NCI-H128 (cell line): ENCODE results near the gene SART1.
"Not testable (repeated sequence)": the region's sequence is repeated elsewhere in the genome, so short reads cannot be mapped to it uniquely, and the experiment has no call there.

Source experiments
- DNase-seq: peaks from one replicate; lab custom pipeline; 2025; ENCODE audit not compliant: unreplicated experiment; lab: John Stamatoyannopoulos, UW

SART1 gene

GRCh38 chr11:65987336-65987735 is 25.8 kb downstream of the SART1 start:
- DNase-seq: no peak

GRCh38 chr11:65988791-65989592 is 27.5 kb downstream of the SART1 start:
- DNase-seq: peak; percentile 75

- no peak for DNase-seq
These were observed 30.5 kb downstream of the SART1 start for GRCh38 chr11:65992056-65992455.

GRCh38 chr11:65997286-65997685 is 35.8 kb downstream of the SART1 start:
- DNase-seq: no peak

GRCh38 chr11:66001942-66002647 is 40.6 kb downstream of the SART1 start, which contains the start of the genes BANF1 and EIF1AD:
BANF1 (plus strand) TSS chr11:66002503; CDS start chr11:66003251, 748 bp downstream.
EIF1AD (minus strand) TSS chr11:66002157; CDS start chr11:66000389, 1,768 bp downstream.
- peak; percentile 89 for DNase-seq

GRCh38 chr11:66002648-66003225 is 41.2 kb downstream of the SART1 start:
- DNase-seq: no peak

- DNase-seq: no peak
These were observed 41.8 kb downstream of the SART1 start for GRCh38 chr11:66003291-66003690.

- DNase-seq: no peak
These were observed 42.7 kb downstream of the SART1 start for GRCh38 chr11:66004186-66004585.

GRCh38 chr11:66006134-66006890 is 44.8 kb downstream of the SART1 start:
- DNase-seq: no peak

- DNase-seq: no peak
These were observed 45.3 kb downstream of the SART1 start for GRCh38 chr11:66006891-66007176.

GRCh38 chr11:66007201-66007634 is 45.7 kb downstream of the SART1 start:
- DNase-seq: no peak

GRCh38 chr11:66008095-66008467 is 46.5 kb downstream of the SART1 start:
- DNase-seq: no peak

GRCh38 chr11:66008468-66009101 is 47.1 kb downstream of the SART1 start:
- no peak for DNase-seq

GRCh38 chr11:66010036-66010435 is 48.5 kb downstream of the SART1 start:
- not testable (repeated sequence) for DNase-seq

GRCh38 chr11:66011239-66011784 is 49.8 kb downstream of the SART1 start:
- DNase-seq: no peak

- DNase-seq: no peak
These were observed 50.3 kb downstream of the SART1 start, which contains the start of gene CST6 for GRCh38 chr11:66011785-66012303. CST6 (plus strand) TSS chr11:66012008; CDS start chr11:66012045, 37 bp downstream.

- DNase-seq: no peak
These were observed 50.9 kb downstream of the SART1 start for GRCh38 chr11:66012371-66012945.

GRCh38 chr11:66012946-66013761 is 51.6 kb downstream of the SART1 start:
- DNase-seq: no peak

GRCh38 chr11:66013762-66014100 is 52.2 kb downstream of the SART1 start:
- no peak for DNase-seq
